Stimulated activated CD4-positive, alpha-beta T cell treated with anti-CD3 and anti-CD28 coated beads, Interleukin-15, amount 100 ng/mL, for 1 hour (primary cell): ENCODE results near the gene CAPG.

Experiments
- DNase-seq, 2 donors: peaks; one replicate each; pipeline ENCODE4 v3.0.0-alpha.2; 2020; ENCODE audit warnings: low read depth in 1 of 2, low spot score in 1 of 2

Gene CAPG

DNA sequence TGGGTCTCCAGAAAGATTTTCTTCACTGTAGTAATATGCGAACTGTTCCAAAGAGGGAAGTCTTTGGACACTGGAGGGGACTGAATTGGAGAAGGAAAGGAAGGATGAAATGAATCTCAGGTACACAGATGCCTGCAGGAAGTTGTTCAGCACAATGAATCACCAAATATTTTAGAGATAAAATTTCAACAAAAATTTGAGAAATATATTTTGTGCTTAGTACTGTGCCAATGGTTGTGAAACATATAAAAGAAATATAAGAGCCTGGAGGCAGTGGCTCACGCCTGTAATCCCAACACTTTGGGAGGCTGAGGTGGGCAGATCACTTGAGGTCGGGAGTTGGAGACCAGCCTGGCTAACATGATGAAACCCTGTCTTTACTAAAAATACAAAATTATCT is 52.4 kb downstream of the CAPG start:
- DNase-seq, result no peak

DNA sequence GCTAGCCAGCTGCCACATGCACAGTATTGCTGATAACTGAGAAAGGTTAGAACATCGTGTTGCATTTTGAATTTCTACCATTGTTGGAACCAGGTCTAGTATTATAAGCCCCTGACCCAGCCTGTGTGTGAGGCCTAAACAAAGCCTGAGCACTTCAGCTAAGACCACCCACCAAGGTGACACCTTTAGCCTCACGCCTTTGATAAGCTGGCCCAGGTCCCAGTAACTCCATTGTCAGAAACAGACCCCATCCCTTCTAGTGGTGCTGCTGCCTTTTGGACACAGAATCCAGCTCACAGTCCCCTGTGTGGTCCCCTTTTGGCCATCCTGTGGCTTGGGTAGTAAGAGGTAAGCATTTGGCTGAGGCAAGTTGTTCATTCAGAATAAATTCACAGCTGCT is 54.0 kb downstream of the CAPG start:
- DNase-seq, result no peak

DNA sequence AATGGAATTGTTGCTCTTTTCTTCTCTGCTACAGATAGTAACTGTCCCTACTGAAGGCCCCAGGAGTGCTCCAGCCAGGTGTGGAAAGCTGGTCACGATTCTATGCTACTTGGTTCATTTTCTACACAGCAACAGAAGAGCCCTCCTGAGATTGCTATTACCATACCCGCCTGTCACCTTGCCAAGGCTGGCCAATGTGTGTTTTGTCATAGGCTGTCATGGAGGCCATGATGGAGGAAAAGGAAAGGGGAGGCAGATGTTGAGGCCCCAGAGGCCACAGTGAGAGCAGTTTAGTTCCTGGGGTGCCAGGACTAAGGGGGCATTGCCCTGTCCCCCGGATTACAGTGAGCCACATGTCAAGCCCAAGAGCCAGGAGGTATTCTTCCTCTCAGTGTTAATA is 54.6 kb downstream of the CAPG start:
- DNase-seq, result no peak

GRCh38 chr2:85355073-85355410 is 55.1 kb downstream of the CAPG start:
- no peak for DNase-seq

DNA sequence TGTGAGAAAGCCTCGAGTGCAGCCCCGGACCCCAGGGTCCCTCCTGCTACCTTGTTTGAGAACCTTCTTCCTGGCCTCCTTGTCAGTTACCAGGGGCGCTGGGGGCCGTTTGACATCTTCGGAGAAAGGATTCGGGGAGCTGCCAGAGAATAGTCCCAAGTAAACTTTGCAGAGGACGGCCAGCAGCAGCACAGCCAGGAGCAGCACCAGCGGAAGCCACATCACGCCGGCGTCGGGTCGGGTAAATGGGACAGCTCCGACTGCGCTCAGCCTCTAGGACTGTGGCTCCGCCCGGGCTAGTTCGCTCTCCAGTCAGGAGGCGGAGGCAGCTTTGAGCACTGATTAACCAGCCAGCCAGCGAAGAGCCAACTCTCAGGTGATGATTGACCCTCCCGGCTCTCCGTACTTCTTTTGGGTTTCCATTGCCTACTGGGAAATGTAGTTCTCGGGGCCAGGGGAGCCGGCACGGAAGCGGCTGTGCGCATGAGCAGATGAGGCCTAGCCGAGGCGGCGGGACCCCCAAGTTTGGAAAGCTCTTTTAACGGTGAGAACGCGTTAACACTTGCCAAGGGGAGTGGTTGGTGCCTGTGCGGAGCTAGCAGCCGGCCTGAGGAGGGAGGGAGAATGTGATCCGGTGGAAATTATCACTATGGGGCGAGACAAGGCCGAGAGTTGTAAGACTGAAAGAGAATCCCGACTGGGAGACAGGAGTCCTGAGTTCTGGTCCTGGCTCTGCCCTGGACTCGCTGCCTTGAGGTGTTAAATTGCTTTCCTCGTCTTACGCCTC is 55.7 kb downstream of the CAPG start, which contains the start of the genes ELMOD3 and RETSAT:
ELMOD3 (plus strand) TSS at position 484 of the 787 bp plus-strand sequence. CDS start 2,430 bp downstream, outside the sequence.
RETSAT (minus strand) TSS at position 243 of the 787 bp plus-strand sequence; CDS start at position 222, 21 bp downstream.
- DNase-seq, result peak; percentile 80 to 88

- no peak for DNase-seq
These were observed 56.3 kb downstream of the CAPG start for GRCh38 chr2:85353876-85354285.

- no peak for DNase-seq
These were observed 62.6 kb downstream of the CAPG start for GRCh38 chr2:85347599-85347998.
